K562 (cell line): ENCODE results near the gene BIRC3. TPM values are rescaled to one million over a fixed set of nuclear protein-coding genes. Genes with fewer than 3 reads are reported as not detected.

Experiments
- ATAC-seq: fragments of 200-7000 bp; cut with Tn5 transposase; 3 replicates; pipeline ENCODE4 v1.9.1; 2020; ENCODE audit warnings: moderate library complexity
- BruUV-seq: library from RNA; stranded (reverse); fragments of 400-500 nt; replicated peaks from 2 replicates; lab custom pipeline; 2021; lab: Mats Ljungman, UMichigan
- CTCF ChIA-PET: fragments of 300-600 bp; formaldehyde crosslinking; extraction: SDS; loops from one replicate; lab custom pipeline; 2021; ENCODE audit warnings: low intra/inter-chr PET ratio; lab: Yijun Ruan, JAX
- POLR2A ChIA-PET: fragments of 300-600, 350-650 bp; sonication (Branson Sonifier 250); formaldehyde crosslinking; extraction: SDS; loops from one replicate; lab custom pipeline; 2021; ENCODE audit warnings: antibody characterized with exemption, inconsistent platforms; lab: Yijun Ruan, JAX
- DNase-seq, 4 experiments: peaks; one replicate each; pipeline versions ENCODE4 v3.0.0 to v3.0.0-alpha.2; 2011 to 2018; ENCODE audit warnings: low spot score in 3 of 4, mixed read lengths in 3 of 4; ENCODE audit errors: extremely low read depth in 1 of 4
- FAIRE-seq: peaks from 2 replicates; lab custom pipeline; 2011; peaks lifted over from hg19 to GRCh38; lab: Jason Lieb, UNC
- H2AFZ ChIP-seq: 2 replicates; pipeline ENCODE4 v1.6.0; 2011; ENCODE audit warnings: low read depth, low read length, control low read depth, inconsistent platforms
- H3K27ac ChIP-seq: fragments of 200-600 bp; 3 replicates; pipeline ENCODE4 v1.8.0; 2011; ENCODE audit warnings: low read depth, mild to moderate bottlenecking, control low read depth, inconsistent platforms, low read length, moderate library complexity, mixed read lengths; ENCODE audit errors: extremely low read depth
- H3K27me3 ChIP-seq, 2 experiments: fragments of 300-600 bp in 1 of 2; 2 replicates in 1 of 2; 3 replicates in 1 of 2; pipeline versions ENCODE4 v1.6.0 to v1.8.0; 2011; ENCODE audit warnings: inconsistent platforms in 2 of 2, low read length in 2 of 2, mild to moderate bottlenecking in 1 of 2, mixed read lengths in 1 of 2, moderate library complexity in 1 of 2; ENCODE audit not compliant: control insufficient read depth in 2 of 2, insufficient read depth in 2 of 2
- H3K36me3 ChIP-seq: fragments of 300-600 bp; 3 replicates; pipeline ENCODE4 v1.8.0; 2011; ENCODE audit warnings: mild to moderate bottlenecking, low read length, inconsistent platforms; ENCODE audit not compliant: control insufficient read depth, insufficient read depth
- H3K4me1 ChIP-seq, 2 experiments: fragments of 200-600 bp in 1 of 2; replicated peaks in 1 of 2; 2 replicates in 1 of 2; 3 replicates in 1 of 2; pipeline versions ENCODE4 v1.5.1 to v1.8.0; 2011; ENCODE audit warnings: inconsistent platforms in 2 of 2, low read length in 2 of 2, mild to moderate bottlenecking in 1 of 2, mixed read lengths in 1 of 2, moderate library complexity in 1 of 2; ENCODE audit not compliant: control insufficient read depth in 2 of 2, insufficient read depth in 2 of 2
- H3K4me2 ChIP-seq: 2 replicates; pipeline ENCODE4 v1.6.1; 2011; ENCODE audit warnings: low read length, control low read depth, inconsistent platforms, mixed read lengths; ENCODE audit not compliant: insufficient read depth
- H3K4me3 ChIP-seq: fragments of 200-600 bp; sonication (generic), shearing (Covaris generic); 2 replicates; pipeline ENCODE4 v1.5.1; 2016; ENCODE audit warnings: control low read depth, inconsistent platforms
- H3K79me2 ChIP-seq: fragments of 200-600 bp; 3 replicates; pipeline ENCODE4 v1.8.0; 2011; ENCODE audit warnings: low read length, inconsistent platforms; ENCODE audit not compliant: control insufficient read depth, insufficient read depth
- H3K9ac ChIP-seq, 2 experiments: 2 replicates each; pipeline versions ENCODE4 v1.6.0 to v1.6.1; 2011; ENCODE audit warnings: low read depth in 2 of 2, low read length in 2 of 2, control low read depth in 1 of 2, inconsistent platforms in 1 of 2, mild to moderate bottlenecking in 1 of 2, mixed read lengths in 1 of 2; ENCODE audit not compliant: insufficient read depth in 1 of 2
- H3K9me1 ChIP-seq: one replicate; pipeline ENCODE4 v1.6.0; 2011; ENCODE audit warnings: inconsistent platforms, mild to moderate bottlenecking, low read length, moderate library complexity; ENCODE audit not compliant: control insufficient read depth, insufficient read depth
- H3K9me3 ChIP-seq: replicated peaks from 2 replicates; pipeline ENCODE4 v1.5.1; 2011; ENCODE audit warnings: low read depth, low read length, inconsistent platforms; ENCODE audit not compliant: control insufficient read depth, insufficient read depth
- H4K20me1 ChIP-seq: replicated peaks from 2 replicates; pipeline ENCODE4 v1.6.1; 2011; ENCODE audit warnings: low read length, inconsistent platforms, mixed read lengths; ENCODE audit not compliant: control insufficient read depth, insufficient read depth
- ETS2 ChIP-seq: IDR thresholded peaks from 2 replicates; pipeline ENCODE4 v1.6.1; 2016; ENCODE audit warnings: borderline replicate concordance, missing genetic modification characterization, mild to moderate bottlenecking, moderate library complexity, missing compliant biosample characterization; ENCODE audit not compliant: poor library complexity, severe bottlenecking
- FOXM1 ChIP-seq, 2 experiments: fragments of 450-650 bp in 1 of 2; sonication (generic) in 1 of 2; formaldehyde crosslinking in 1 of 2; IDR thresholded peaks; 2 replicates each; pipeline versions ENCODE4 v1.6.1 to v1.9.0; 2017 to 2022; ENCODE audit warnings: low read depth in 2 of 2, mild to moderate bottlenecking in 2 of 2, missing genetic modification reagents in 1 of 2, moderate library complexity in 1 of 2
- RBM25 ChIP-seq: fragments of 200-400 bp; formaldehyde crosslinking; IDR thresholded peaks from 2 replicates; pipeline ENCODE4 v1.6.1; 2018; ENCODE audit warnings: low read length, low read depth, moderate library complexity; ENCODE audit not compliant: severe bottlenecking
- RCOR1 ChIP-seq, 2 experiments: IDR thresholded peaks; 2 replicates each; pipeline ENCODE4 v1.6.1; 2012; ENCODE audit warnings: low read depth in 2 of 2, low read length in 2 of 2, borderline replicate concordance in 1 of 2, improper control_type of control experiment in 1 of 2
- SRF ChIP-seq, 2 experiments: fragments of 250-450, 450-650 bp in 1 of 2; sonication (Bioruptor Pico) in 1 of 2; sonication (generic) in 1 of 2; formaldehyde crosslinking; IDR thresholded peaks; 2 replicates each; pipeline versions ENCODE4 v1.5.0 to v1.5.1; 2020 to 2022; ENCODE audit warnings: mild to moderate bottlenecking in 1 of 2, missing genetic modification reagents in 1 of 2
- WGBS: fragments of 100-300 bp; shearing (Covaris generic); methylation state at CpG from one replicate; pipeline ENCODE4 v1.1.6; 2016; ENCODE audit warnings: low coverage, mixed read lengths; ENCODE audit not compliant: insufficient coverage; ENCODE audit errors: missing lambda C conversion rate; 5-methylcytosine and 5-hydroxymethylcytosine counted together
- in situ Hi-C: fragments of 300-500 bp; cut with MboI; formaldehyde crosslinking; loops from 4 replicates; pipeline ENCODE4 v1.15.0; 2018; ENCODE audit warnings: inconsistent platforms, mixed read lengths
- intact Hi-C: fragments of 100-400 bp; cut with micrococcal nuclease; formaldehyde crosslinking; loops from 2 replicates; pipeline ENCODE4 v1.14.2; 2022
- polyA plus RNA-seq, 8 experiments: library from polyadenylated mRNA; depleted of rRNA in 4 of 8; stranded (reverse) in 5 of 8; unstranded in 3 of 8; fragments of >200 nt; fragmentation: Nextera tagmentation in 2 of 8; fragmentation: Illumina TruSeq in 1 of 8; extraction: Ambion mirVana in 2 of 8; extraction: Trizol in 1 of 8; gene quantifications; 2 replicates each; pipeline versions ENCODE4 v1.2.1 to v1.2.3, GENCODE V29; 2011 to 2014; ENCODE audit warnings: inconsistent platforms in 1 of 8, missing spikeins in 1 of 8
- total RNA-seq, 7 experiments: library from RNA; depleted of rRNA in 6 of 7; stranded (reverse); fragments of >200 nt in 6 of 7; fragmentation: Illumina TruSeq in 2 of 7; extraction: Trizol in 2 of 7; gene quantifications; 2 replicates each; pipeline versions ENCODE4 v1.2.1 to v1.2.3, GENCODE V29; 2011 to 2021; ENCODE audit warnings: low replicate concordance in 1 of 7

The BIRC3 gene
- total and polyA plus RNA-seq, 9 of the 15 experiments (the other 6 are each of a cell fraction or from before 2014, with no cell fraction given) = 0.08 to 0.42 (median 0.18) TPM

GRCh38 chr11:102312667-102313066 is 4.6 kb upstream of the BIRC3 start:
- Histone ChIP-seq H3K36me3 (no peaks in the 10 kb centered on the region), H3K9me3 (no peaks in the 10 kb centered on the region), H3K27ac (no peak overlapping the region), H4K20me1 (no peaks in the 10 kb centered on the region), H3K4me3 (peak overlapping the region; percentile 1; the same call in 1 of the 2 replicates), H3K27me3 (no peaks in the 10 kb centered on the region; a peak in 1 of 5 replicates), H3K4me2 (peak overlapping the region; percentile 36; the same call in 1 of the 2 replicates), H2AFZ (peak overlapping the region; percentile 53), H3K9me1 (no peaks in the 10 kb centered on the region)
- no peak for DNase-seq
- POLR2A ChIA-PET = no interaction called here
- WGBS = 5% methylated on average over 2 of the region's 2 CpGs
- in situ Hi-C loops = no loop called here
- no peak for FAIRE-seq
- CTCF ChIA-PET = no interaction called here
- no peak for ATAC-seq
- TF ChIP-seq RCOR1 (IDR thresholded peaks at IDR 0.05; ENCODE audit: borderline replicate concordance in 1 of 2, low read depth in 2 of 2, low read length in 2 of 2) (no peak), FOXM1 (IDR thresholded peaks at IDR 0.05; ENCODE audit: low read depth) (peak; percentile 17; the same call in 1 of the 2 replicates), FOXM1 (CRISPR knock-in tag; IDR thresholded peaks at IDR 0.05; ENCODE audit: low read depth) (no peak)
- TF ChIP-seq, all 486 proteins: peak for 1
- Histone ChIP-seq H3K79me2 (no peaks in the 10 kb centered on the region), H3K4me1 (peaks cover 0 to 5% of the 10 kb centered on the region in 2 experiments; a peak in 3 of 5 replicates), H3K9ac (no peak overlapping the region; a peak in 1 of 4 replicates)
- intact Hi-C loops = no loop called here
- BruUV-seq = no TSS peak

- peak overlapping the region; percentile 53 for H2AFZ ChIP-seq
- no peak for DNase-seq
- H3K9me1 ChIP-seq = no peaks in the 10 kb centered on the region
- peaks cover 0 to 2% of the 10 kb centered on the region in 2 experiments; a peak in 3 of 5 replicates for H3K27me3 ChIP-seq
- in situ Hi-C loops = no loop called here
- TF ChIP-seq ETS2 (tag) (no peak), RBM25 (no peak), SRF (CRISPR knock-in tag; IDR thresholded peaks at IDR 0.05) (no peak)
- TF ChIP-seq, all 486 proteins: peak for 0
- no peaks in the 10 kb centered on the region for H4K20me1 ChIP-seq
- no peaks in the 10 kb centered on the region for H3K79me2 ChIP-seq
- no TSS peak for BruUV-seq
- peaks cover 0 to 8% of the 10 kb centered on the region in 2 experiments; a peak in 3 of 5 replicates for H3K4me1 ChIP-seq
- peak overlapping the region; percentile 1; the same call in 1 of the 2 replicates for H3K4me3 ChIP-seq
- no peaks in the 10 kb centered on the region for H3K9me3 ChIP-seq
- ATAC-seq (peak; percentile 14; the same call in 2 of the 3 replicates), FAIRE-seq (no peak)
- H3K4me2 ChIP-seq = peak overlapping the region; percentile 28
- POLR2A ChIA-PET = interaction anchor here (1.0 to 1.3 kb wide), 2 partner anchors 12 to 200 kb away, joined by 3 read pairs; no protein-coding TSS in a partner anchor
- H3K36me3 ChIP-seq = no peaks in the 10 kb centered on the region
- WGBS = 16% methylated on average over 4 of the region's 4 CpGs
- CTCF ChIA-PET = no interaction called here
- H3K27ac ChIP-seq = no peak overlapping the region
- H3K9ac ChIP-seq = peak overlapping the region in 1 of 2 experiments; percentile 32; a peak in 1 of 4 replicates
- intact Hi-C loops = no loop called here
Measured at GRCh38 chr11:102313238-102313940, 3.9 kb upstream of the BIRC3 start.
